ENCODE measurements around the gene RINL. TPM values are rescaled to one million over a fixed set of nuclear protein-coding genes. Genes with fewer than 3 reads are reported as not detected.

Gene RINL
- total RNA-seq, 2 experiments from 2014 or later: 92.6 to 100.0 TPM

- peak overlapping the region; percentile 89 for H3K27ac Mint-ChIP-seq
- DNase-seq: no peak
- no peak overlapping the region for H3K4me3 Mint-ChIP-seq
- ChIA-PET CTCF (interaction anchor here (0.8 kb wide), 1 partner anchor 88 kb away, joined by 3 read pairs; the partner anchor contains the start of genes MRPS12 and SARS2), POLR2A (interaction anchor here (1.2 to 1.4 kb wide), 2 partner anchors 21 to 22 kb away, joined by 5 to 9 read pairs; no protein-coding TSS in a partner anchor)
- H3K36me3 Mint-ChIP-seq: peaks cover 90% of the 10 kb centered on the region
- H3K4me1 Mint-ChIP-seq (ENCODE audit: low read depth): peaks cover 89% of the 10 kb centered on the region
- intact Hi-C loops (cut with micrococcal nuclease): loop anchor here (5.0 kb wide), 1 partner anchor 206 kb away; no protein-coding TSS in a partner anchor
- H3K9me3 Mint-ChIP-seq: no peaks in the 10 kb centered on the region
- no peaks in the 10 kb centered on the region for H3K27me3 Mint-ChIP-seq
Observed at GRCh38 chr19:38843175-38843758, 34.8 kb downstream of the RINL start.

- H3K4me1 Mint-ChIP-seq (ENCODE audit: low read depth): peaks cover 91% of the 10 kb centered on the region
- H3K36me3 Mint-ChIP-seq: peaks cover 85% of the 10 kb centered on the region
- no peaks in the 10 kb centered on the region for H3K9me3 Mint-ChIP-seq
- CTCF ChIA-PET: interaction anchor here (1.0 to 1.5 kb wide), 5 partner anchors 11 to 87 kb away, joined by 3 to 6 read pairs (median 5); partner anchors contain the start of genes ECH1, MRPS12 and SARS2
- intact Hi-C loops (cut with micrococcal nuclease): loop anchor here (5.0 kb wide), 1 partner anchor 205 kb away; no protein-coding TSS in a partner anchor
- no peaks in the 10 kb centered on the region for H3K27me3 Mint-ChIP-seq
- H3K27ac Mint-ChIP-seq: peak overlapping the region; percentile 89
- DNase-seq: peak; percentile 79
- peak overlapping the region; percentile 49 for H3K4me3 Mint-ChIP-seq
- POLR2A ChIA-PET: interaction anchor here (0.8 to 1.4 kb wide), 6 partner anchors 8 to 108 kb away, joined by 3 to 9 read pairs (median 4); partner anchors contain the start of gene ECH1
Observed at GRCh38 chr19:38842439-38843174, 35.5 kb downstream of the RINL start.

- H3K27me3 Mint-ChIP-seq: no peaks in the 10 kb centered on the region
- H3K9me3 Mint-ChIP-seq: no peaks in the 10 kb centered on the region
- peaks cover 87% of the 10 kb centered on the region for H3K4me1 Mint-ChIP-seq (ENCODE audit: low read depth)
- H3K36me3 Mint-ChIP-seq: peaks cover 85% of the 10 kb centered on the region
- DNase-seq: peak; percentile 57
- CTCF ChIA-PET: interaction anchor here (1.0 to 1.5 kb wide), 5 partner anchors 10 to 88 kb away, joined by 3 to 6 read pairs (median 5); partner anchors contain the start of genes ECH1, MRPS12 and SARS2
- intact Hi-C loops (cut with micrococcal nuclease): loop anchor here (5.0 kb wide), 1 partner anchor 205 kb away; no protein-coding TSS in a partner anchor
- POLR2A ChIA-PET: interaction anchor here (0.8 to 1.4 kb wide), 6 partner anchors 9 to 107 kb away, joined by 3 to 9 read pairs (median 4); partner anchors contain the start of gene ECH1
- peak overlapping the region; percentile 49 for H3K4me3 Mint-ChIP-seq
- peak overlapping the region; percentile 89 for H3K27ac Mint-ChIP-seq
Observed at GRCh38 chr19:38841787-38842438, 36.2 kb downstream of the RINL start.

GRCh38 chr19:38841180-38841766 lies 36.8 kb downstream of the RINL start:
- no peaks in the 10 kb centered on the region for H3K9me3 Mint-ChIP-seq
- POLR2A ChIA-PET: interaction anchor here (1.5 kb wide), 1 partner anchor 8 kb away, joined by 9 read pairs; no protein-coding TSS in a partner anchor

GRCh38 chr19:38840583-38840968 lies 37.5 kb downstream of the RINL start:
- Mint-ChIP-seq H3K4me1 (ENCODE audit: low read depth) (peaks cover 75% of the 10 kb centered on the region), H3K4me3 (no peak overlapping the region), H3K27ac (peak overlapping the region; percentile 89), H3K36me3 (peaks cover 85% of the 10 kb centered on the region), H3K27me3 (no peaks in the 10 kb centered on the region), H3K9me3 (no peaks in the 10 kb centered on the region)
- intact Hi-C loops (cut with micrococcal nuclease): loop anchor here (5.0 kb wide), 1 partner anchor 203 kb away; no protein-coding TSS in a partner anchor
- DNase-seq: no peak
- ChIA-PET POLR2A (interaction anchor here (1.5 kb wide), 1 partner anchor 9 kb away, joined by 9 read pairs; no protein-coding TSS in a partner anchor), CTCF (interaction anchor here (0.6 to 1.4 kb wide), 3 partner anchors 29 to 606 kb away, joined by 4 to 6 read pairs (median 4); no protein-coding TSS in a partner anchor)

More at GRCh38 chr19:38841180-38841766, 36.8 kb downstream of the RINL start:
- Mint-ChIP-seq H3K4me3 (no peak overlapping the region), H3K36me3 (peaks cover 87% of the 10 kb centered on the region), H3K4me1 (ENCODE audit: low read depth) (peaks cover 82% of the 10 kb centered on the region), H3K27me3 (no peaks in the 10 kb centered on the region), H3K27ac (peak overlapping the region; percentile 89)
- no peak for DNase-seq
- intact Hi-C loops (cut with micrococcal nuclease): loop anchor here (5.0 kb wide), 1 partner anchor 204 kb away; no protein-coding TSS in a partner anchor
- CTCF ChIA-PET: interaction anchor here (1.2 to 1.5 kb wide), 3 partner anchors 28 to 89 kb away, joined by 4 to 6 read pairs (median 6); partner anchors contain the start of genes MRPS12 and SARS2

- POLR2A ChIA-PET: interaction anchor here (0.6 to 1.5 kb wide), 4 partner anchors 7 to 9 kb away, joined by 3 to 9 read pairs (median 3); no protein-coding TSS in a partner anchor
- Mint-ChIP-seq H3K27ac (peak overlapping the region; percentile 89), H3K9me3 (no peaks in the 10 kb centered on the region), H3K4me3 (no peak overlapping the region), H3K27me3 (no peaks in the 10 kb centered on the region), H3K36me3 (peaks cover 79% of the 10 kb centered on the region), H3K4me1 (ENCODE audit: low read depth) (peaks cover 72% of the 10 kb centered on the region)
- CTCF ChIA-PET: interaction anchor here (1.2 to 1.8 kb wide), 3 partner anchors 29 to 70 kb away, joined by 4 to 6 read pairs (median 4); no protein-coding TSS in a partner anchor
- peak; percentile 45 for DNase-seq
- intact Hi-C loops (cut with micrococcal nuclease): loop anchor here (5.0 kb wide), 1 partner anchor 203 kb away; no protein-coding TSS in a partner anchor
Observed at GRCh38 chr19:38839816-38840582, 38.1 kb downstream of the RINL start.

GRCh38 chr19:38838986-38839761 lies 38.9 kb downstream of the RINL start:
- H3K36me3 Mint-ChIP-seq: peaks cover 72% of the 10 kb centered on the region
- DNase-seq: no peak
- H3K4me3 Mint-ChIP-seq: no peak overlapping the region
- POLR2A ChIA-PET: interaction anchor here (0.6 to 2.2 kb wide), 5 partner anchors 7 to 13 kb away, joined by 3 to 11 read pairs (median 3); no protein-coding TSS in a partner anchor
- no peaks in the 10 kb centered on the region for H3K9me3 Mint-ChIP-seq
- peak overlapping the region; percentile 82 for H3K27ac Mint-ChIP-seq
- peaks cover 65% of the 10 kb centered on the region for H3K4me1 Mint-ChIP-seq (ENCODE audit: low read depth)
- CTCF ChIA-PET: interaction anchor here (1.8 kb wide), 1 partner anchor 30 kb away, joined by 4 read pairs; no protein-coding TSS in a partner anchor
- intact Hi-C loops (cut with micrococcal nuclease): loop anchor here (1.0 kb wide), 1 partner anchor 11 kb away; no protein-coding TSS in a partner anchor
- H3K27me3 Mint-ChIP-seq: no peaks in the 10 kb centered on the region

GRCh38 chr19:38838208-38838985 lies 39.7 kb downstream of the RINL start:
- Mint-ChIP-seq H3K9me3 (no peaks in the 10 kb centered on the region), H3K4me1 (ENCODE audit: low read depth) (peaks cover 59% of the 10 kb centered on the region), H3K27ac (peak overlapping the region; percentile 82), H3K4me3 (no peak overlapping the region), H3K27me3 (no peaks in the 10 kb centered on the region), H3K36me3 (peaks cover 65% of the 10 kb centered on the region)
- intact Hi-C loops (cut with micrococcal nuclease): loop anchor here (1.0 kb wide), 1 partner anchor 12 kb away; no protein-coding TSS in a partner anchor
- ChIA-PET CTCF (interaction anchor here (0.9 to 1.8 kb wide), 4 partner anchors 8 to 436 kb away, joined by 3 to 5 read pairs (median 4); partner anchors contain the start of gene FAM98C), POLR2A (interaction anchor here (1.0 to 2.2 kb wide), 4 partner anchors 9 to 14 kb away, joined by 3 to 11 read pairs (median 4); no protein-coding TSS in a partner anchor)
- peak; percentile 87 for DNase-seq

- no peak overlapping the region for H3K4me3 Mint-ChIP-seq
- intact Hi-C loops (cut with micrococcal nuclease): loop anchor here (1.0 kb wide), 1 partner anchor 13 kb away; no protein-coding TSS in a partner anchor
- CTCF ChIA-PET: interaction anchor here (0.9 to 1.6 kb wide), 3 partner anchors 9 to 435 kb away, joined by 3 to 5 read pairs (median 4); partner anchors contain the start of gene FAM98C
Observed at GRCh38 chr19:38837656-38838121, 40.4 kb downstream of the RINL start.

More at GRCh38 chr19:38837656-38838121, 40.4 kb downstream of the RINL start:
- Mint-ChIP-seq H3K27ac (peak overlapping the region; percentile 82), H3K9me3 (no peaks in the 10 kb centered on the region), H3K4me1 (ENCODE audit: low read depth) (peaks cover 52% of the 10 kb centered on the region), H3K27me3 (no peaks in the 10 kb centered on the region), H3K36me3 (peaks cover 58% of the 10 kb centered on the region)
- no peak for DNase-seq
- POLR2A ChIA-PET: interaction anchor here (1.4 to 2.2 kb wide), 2 partner anchors 14 to 15 kb away, joined by 5 to 11 read pairs; no protein-coding TSS in a partner anchor
